ENCODE results near the gene TRIM44.

The TRIM44 gene

GRCh38 chr11:35842958-35843357, 180.4 kb downstream of the TRIM44 start:
- no peak for TF ChIP-seq CTCF (IDR thresholded peaks at IDR 0.05)
- Histone ChIP-seq H3K4me1 (no peaks in the 10 kb centered on the region), H3K9me3 (ENCODE audit: control insufficient read depth, low read length) (no peaks in the 10 kb centered on the region), H3K79me2 (no peaks in the 10 kb centered on the region), H3K27ac (no peak overlapping the region), H3K36me3 (ENCODE audit: control insufficient read depth, insufficient read depth, low read length) (no peaks in the 10 kb centered on the region), H3K9ac (no peak overlapping the region), H3K4me3 (ENCODE audit: low read depth, low read length) (no peak overlapping the region), H3K27me3 (ENCODE audit: control insufficient read depth, insufficient read depth, low read length) (no peaks in the 10 kb centered on the region), H2AFZ (no peak overlapping the region), H3K4me2 (ENCODE audit: low read length) (no peak overlapping the region)

GRCh38 chr11:35844579-35844978, 182.0 kb downstream of the TRIM44 start:
- Histone ChIP-seq H3K27ac (no peak overlapping the region), H2AFZ (no peak overlapping the region), H3K9ac (no peak overlapping the region), H3K27me3 (ENCODE audit: control insufficient read depth, insufficient read depth, low read length) (no peaks in the 10 kb centered on the region), H3K4me2 (ENCODE audit: low read length) (no peak overlapping the region), H3K9me3 (ENCODE audit: control insufficient read depth, low read length) (no peaks in the 10 kb centered on the region), H3K79me2 (no peaks in the 10 kb centered on the region), H3K4me1 (no peaks in the 10 kb centered on the region), H3K4me3 (ENCODE audit: low read depth, low read length) (no peak overlapping the region), H3K36me3 (ENCODE audit: control insufficient read depth, insufficient read depth, low read length) (no peaks in the 10 kb centered on the region)
- no peak for TF ChIP-seq CTCF (IDR thresholded peaks at IDR 0.05)

- no peaks in the 10 kb centered on the region for H3K79me2 ChIP-seq
- no peak overlapping the region for H3K4me3 ChIP-seq (ENCODE audit: low read depth, low read length)
- H3K4me2 ChIP-seq (ENCODE audit: low read length) = no peak overlapping the region
- no peak for TF ChIP-seq CTCF (IDR thresholded peaks at IDR 0.05)
- no peak overlapping the region for H2AFZ ChIP-seq
- H3K9me3 ChIP-seq (ENCODE audit: control insufficient read depth, low read length) = no peaks in the 10 kb centered on the region
- H3K27ac ChIP-seq = no peak overlapping the region
- H3K36me3 ChIP-seq (ENCODE audit: control insufficient read depth, insufficient read depth, low read length) = no peaks in the 10 kb centered on the region
- no peak overlapping the region for H3K9ac ChIP-seq
- H3K4me1 ChIP-seq = no peaks in the 10 kb centered on the region
- no peaks in the 10 kb centered on the region for H3K27me3 ChIP-seq (ENCODE audit: control insufficient read depth, insufficient read depth, low read length)
Measured at GRCh38 chr11:35845860-35846259, 183.3 kb downstream of the TRIM44 start.

- Histone ChIP-seq H3K27me3 (ENCODE audit: control insufficient read depth, insufficient read depth, low read length) (no peaks in the 10 kb centered on the region), H3K79me2 (no peaks in the 10 kb centered on the region), H3K4me3 (ENCODE audit: low read depth, low read length) (no peak overlapping the region), H2AFZ (no peak overlapping the region), H3K27ac (no peak overlapping the region), H3K4me1 (no peaks in the 10 kb centered on the region), H3K36me3 (ENCODE audit: control insufficient read depth, insufficient read depth, low read length) (no peaks in the 10 kb centered on the region), H3K9me3 (ENCODE audit: control insufficient read depth, low read length) (no peaks in the 10 kb centered on the region), H3K9ac (no peak overlapping the region), H3K4me2 (ENCODE audit: low read length) (no peak overlapping the region)
- no peak for TF ChIP-seq CTCF (IDR thresholded peaks at IDR 0.05)
Measured at GRCh38 chr11:35846874-35847273, 184.3 kb downstream of the TRIM44 start.

GRCh38 chr11:35847473-35847872, 184.9 kb downstream of the TRIM44 start:
- Histone ChIP-seq H3K36me3 (ENCODE audit: control insufficient read depth, insufficient read depth, low read length) (no peaks in the 10 kb centered on the region), H3K4me1 (no peaks in the 10 kb centered on the region), H3K79me2 (no peaks in the 10 kb centered on the region), H3K9me3 (ENCODE audit: control insufficient read depth, low read length) (no peaks in the 10 kb centered on the region), H3K4me2 (ENCODE audit: low read length) (no peak overlapping the region), H3K27me3 (ENCODE audit: control insufficient read depth, insufficient read depth, low read length) (no peaks in the 10 kb centered on the region), H2AFZ (no peak overlapping the region), H3K27ac (no peak overlapping the region), H3K9ac (no peak overlapping the region), H3K4me3 (ENCODE audit: low read depth, low read length) (no peak overlapping the region)
- TF ChIP-seq CTCF (IDR thresholded peaks at IDR 0.05) = no peak
